Measurements from ENCODE around the gene FAM163B.

FAM163B gene

DNA sequence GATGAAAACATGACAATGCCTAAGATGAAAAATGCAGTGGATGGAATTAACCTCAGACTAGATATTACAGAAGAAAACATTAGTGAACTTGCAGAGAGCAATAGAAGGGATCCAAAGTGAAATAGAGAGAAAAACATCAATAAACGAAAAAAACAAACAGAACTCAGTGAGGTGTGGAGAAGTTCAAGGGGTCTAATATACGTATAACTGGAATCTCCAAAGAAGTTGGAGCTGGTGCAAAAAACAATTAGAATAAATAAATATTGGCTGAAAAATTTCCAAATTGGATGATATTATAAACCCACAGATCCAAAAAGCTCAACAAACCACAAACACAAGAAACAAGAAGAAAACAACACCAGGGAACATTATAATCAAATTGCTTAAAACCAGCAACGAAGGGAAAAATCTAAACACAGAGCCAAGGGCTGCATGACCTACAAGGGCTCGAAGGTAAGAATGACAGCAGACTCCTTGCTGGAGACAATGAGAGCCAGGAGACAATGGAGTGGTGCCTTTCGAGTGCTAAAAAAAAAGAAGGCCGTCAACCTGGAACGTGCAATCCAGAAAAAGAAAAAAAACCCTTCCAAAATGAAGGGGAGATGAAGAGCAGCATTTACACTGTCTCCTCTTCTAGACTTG lies 11.8 kb downstream of the FAM163B start:
- no peak for DNase-seq

DNA sequence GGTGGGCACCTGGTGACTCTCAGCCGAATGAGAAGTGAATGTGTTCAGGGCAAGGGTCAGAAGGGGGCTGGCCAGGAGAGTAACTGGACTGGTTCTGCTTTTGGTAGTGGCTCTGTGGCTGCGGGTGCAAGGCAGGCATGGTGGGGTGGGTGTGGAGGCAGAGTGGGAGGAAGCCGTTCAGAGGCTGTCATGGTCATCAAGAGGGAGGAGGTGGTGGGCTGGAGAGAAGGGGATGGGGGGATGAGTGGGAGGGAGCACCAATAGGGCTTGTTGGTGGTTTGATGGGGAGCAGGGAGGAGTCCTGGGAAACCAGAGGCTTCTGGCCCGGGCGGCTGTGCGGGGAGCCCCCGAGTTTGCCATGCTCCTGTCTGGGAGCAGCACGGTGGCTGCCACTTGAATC lies 13.3 kb downstream of the FAM163B start:
- no peak for DNase-seq

DNA sequence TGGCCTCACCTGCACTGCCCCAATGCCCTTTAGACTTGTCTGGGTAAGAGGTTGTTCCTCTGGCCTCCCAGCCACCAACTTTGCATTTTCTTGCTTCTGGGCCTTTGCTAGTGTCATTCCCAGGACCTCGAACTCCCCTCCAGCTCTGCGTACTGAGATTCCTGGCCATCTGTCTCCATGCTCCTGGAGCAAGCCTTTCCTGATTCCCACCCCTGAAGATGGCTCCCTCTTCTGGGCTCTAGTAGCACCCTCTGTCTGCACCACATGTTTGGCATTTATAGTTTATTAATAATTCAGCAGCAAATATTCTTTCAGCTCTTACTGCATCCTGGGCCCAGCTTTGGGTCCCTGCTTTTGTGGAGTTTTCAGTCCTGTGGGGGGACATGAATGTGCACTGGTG lies 14.9 kb downstream of the FAM163B start:
- DNase-seq = no peak

DNA sequence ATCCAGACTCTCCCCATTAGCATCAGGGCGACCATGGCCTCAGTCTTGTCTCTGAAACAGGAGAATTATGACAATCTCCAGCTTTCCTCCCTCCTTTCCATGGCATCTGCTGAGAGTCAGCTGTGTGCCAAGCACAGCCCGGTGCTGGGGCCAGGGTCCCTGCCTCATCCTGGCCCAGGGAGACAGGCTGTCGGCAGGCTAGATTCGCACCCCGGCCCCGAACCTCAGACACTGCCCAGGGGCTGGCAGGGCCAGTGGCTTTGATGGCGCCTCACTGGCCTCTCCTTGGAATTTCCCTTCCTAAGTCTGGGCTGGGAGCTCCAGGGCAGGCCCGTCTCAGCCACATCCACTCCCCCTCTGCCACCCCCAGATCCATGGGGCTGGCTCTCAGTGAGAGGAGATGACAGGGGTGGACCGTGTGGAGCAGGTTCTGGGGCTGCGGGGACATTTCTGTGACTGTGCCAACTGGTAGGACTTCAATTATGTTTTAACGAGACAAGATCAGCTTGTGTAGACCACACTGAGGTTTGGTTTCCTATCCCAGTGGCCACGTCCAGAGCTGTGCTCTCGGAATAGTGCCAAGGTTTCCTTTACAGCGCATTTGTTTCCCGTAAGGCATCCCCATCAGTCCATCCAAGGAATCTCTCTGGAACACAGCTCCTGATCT lies 15.5 kb downstream of the FAM163B start:
- DNase-seq = no peak

DNA sequence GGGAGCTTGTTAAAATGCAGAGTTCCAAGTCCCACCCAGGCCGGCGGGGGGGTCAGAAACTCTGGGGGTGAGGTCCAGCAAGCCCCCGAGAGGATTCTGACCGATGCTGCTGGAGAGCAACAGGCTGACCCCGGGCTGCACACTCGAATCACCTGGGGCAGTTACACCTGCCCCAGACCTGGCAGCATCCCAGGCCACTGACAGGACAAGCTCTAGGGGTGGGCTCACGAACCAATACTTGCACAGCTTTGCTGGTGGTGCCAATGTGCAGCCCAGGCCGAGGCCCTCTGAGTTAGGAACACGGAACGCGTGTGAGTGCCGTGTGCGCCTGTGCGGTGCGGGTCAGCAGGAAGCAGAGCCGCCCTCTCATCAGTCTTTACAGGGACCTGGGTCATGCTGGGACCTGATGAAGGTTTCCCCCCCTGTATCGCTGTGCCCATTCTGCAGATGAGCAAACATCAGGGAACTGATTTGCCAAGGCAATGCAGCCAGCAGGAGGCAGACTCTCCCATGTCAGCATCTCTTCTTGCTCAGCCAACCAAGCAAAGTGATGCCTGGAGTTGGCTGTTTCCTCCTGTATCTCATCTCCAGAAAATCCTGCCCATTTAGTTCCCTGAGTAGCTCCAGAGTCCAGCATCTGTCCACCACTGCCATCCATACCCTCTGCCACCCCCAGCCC lies 16.3 kb downstream of the FAM163B start:
- no peak for DNase-seq

DNA sequence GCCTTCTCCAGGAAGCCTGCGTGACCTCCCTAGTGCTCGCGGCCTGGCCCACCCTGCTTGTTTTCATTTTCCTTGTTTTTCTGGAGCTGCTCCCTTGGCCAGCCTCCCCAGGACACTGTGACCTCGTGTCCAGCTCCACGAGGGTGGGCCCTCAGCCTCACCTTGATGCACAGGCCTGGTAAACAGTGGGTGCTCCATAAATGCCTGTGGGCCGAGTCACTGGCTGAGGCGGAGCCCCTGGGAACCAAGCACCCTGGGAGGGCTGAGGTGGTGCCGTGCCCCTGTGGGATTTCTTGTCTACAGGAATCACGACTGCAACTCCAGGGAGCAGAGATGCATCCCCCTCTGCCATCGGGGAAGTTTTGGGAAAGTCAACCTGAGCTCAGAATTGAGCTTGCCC lies 17.2 kb downstream of the FAM163B start:
- no peak for DNase-seq

DNA sequence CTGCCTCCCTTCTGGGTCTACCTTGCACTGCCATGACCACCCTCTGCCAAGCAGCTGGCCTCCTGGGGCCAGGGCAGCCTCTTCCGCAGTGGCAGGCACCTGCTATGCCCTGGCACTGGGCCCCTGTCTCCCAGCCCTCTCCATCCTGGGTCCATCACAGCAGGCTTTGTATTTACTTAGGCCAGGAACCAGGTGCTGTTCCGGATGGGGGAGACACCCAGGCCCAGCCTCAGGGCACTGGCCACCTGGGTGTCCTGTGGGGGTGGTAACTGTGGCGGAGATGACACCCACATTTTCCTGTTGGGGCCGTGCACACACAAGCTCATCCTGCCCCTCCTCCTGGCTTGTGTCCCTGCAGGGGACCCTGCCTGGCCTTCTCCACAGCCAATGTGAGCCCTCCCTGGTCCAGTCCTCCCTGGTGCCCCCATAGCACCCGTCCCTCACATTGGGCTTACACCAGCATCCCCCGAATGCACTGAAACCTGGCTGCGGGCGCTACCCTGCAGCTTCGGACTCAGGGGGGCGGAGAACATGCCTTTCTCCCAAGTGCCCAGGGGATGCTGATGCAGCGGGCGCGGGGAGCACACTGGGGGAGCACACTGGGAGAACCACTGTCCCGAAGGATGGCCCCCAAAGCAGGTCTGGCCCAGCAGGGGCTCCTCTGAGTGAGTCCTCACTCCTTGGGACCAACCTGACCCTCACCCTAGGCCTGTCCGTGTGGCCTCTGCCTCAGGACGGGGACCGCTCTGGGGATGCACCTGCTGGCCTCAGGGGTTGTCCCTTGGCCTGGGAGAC lies 17.9 kb downstream of the FAM163B start:
- no peak for DNase-seq

DNA sequence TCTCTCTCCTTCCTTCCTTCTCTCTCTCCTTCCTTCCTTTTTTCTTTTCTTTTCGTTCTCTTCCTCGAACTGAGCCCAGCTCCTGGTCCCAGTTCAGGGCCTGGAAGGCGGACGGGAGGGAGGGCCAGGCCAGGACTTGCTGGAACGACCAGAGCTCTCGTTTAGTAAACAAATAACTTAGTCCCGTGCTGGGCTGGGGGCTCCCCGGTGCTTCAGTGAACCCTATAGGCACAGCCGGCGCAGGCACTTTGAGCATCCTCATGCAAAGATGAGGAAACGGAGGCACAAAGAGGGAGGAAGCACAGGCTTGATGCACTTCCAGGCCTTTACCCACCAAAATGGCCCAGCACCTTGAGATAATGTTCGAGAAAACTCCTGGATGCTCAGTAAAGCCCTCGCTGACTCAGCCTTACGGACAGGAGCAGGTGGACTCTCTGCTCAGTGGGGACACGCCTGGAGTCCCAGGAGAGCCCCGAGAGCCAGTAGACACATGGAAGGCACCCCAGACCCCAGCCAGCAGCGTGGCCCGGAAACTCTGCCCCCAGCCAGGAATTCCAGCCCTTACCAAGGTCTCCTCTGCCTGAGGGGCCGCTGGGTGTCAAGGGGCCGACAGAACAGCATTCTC lies 18.8 kb downstream of the FAM163B start:
- DNase-seq = no peak

DNA sequence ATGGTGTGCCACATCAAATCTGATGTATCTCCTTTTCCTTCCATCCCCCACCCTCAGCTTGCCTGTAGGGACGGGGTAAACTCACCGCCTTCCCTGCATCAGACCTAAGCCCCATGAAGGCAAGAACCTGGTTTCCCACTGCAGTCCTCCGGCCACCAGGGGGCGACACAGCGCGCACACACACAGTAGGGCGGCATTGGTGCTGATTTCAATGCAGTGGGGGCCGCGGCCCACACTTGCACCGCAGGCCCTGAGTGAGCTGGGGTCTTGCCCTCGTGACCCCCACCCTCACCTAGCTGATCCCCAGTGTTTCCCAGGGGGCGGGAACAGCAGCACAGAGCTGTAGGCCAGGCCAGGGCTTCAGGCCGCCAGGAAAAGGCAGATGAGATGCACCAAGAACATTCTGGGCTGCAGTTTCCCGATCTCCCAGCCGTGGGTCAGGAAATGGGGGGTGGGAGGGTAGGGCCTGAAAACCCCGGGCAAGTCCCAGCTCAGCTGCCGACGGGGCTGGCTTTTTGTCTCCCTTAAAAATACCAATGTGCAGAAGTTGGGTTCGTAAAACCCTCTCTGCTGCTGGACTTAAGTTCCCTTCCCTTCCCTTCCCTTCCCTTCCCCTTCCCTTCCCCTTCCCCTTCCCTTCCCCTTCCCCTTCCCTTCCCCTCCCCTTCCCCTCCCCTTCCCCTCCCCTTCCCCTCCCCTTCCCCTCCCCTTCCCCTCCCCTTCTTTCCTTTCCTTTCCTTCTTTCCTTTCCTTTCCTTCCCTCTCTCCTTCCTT lies 19.5 kb downstream of the FAM163B start:
- DNase-seq = no peak

DNA sequence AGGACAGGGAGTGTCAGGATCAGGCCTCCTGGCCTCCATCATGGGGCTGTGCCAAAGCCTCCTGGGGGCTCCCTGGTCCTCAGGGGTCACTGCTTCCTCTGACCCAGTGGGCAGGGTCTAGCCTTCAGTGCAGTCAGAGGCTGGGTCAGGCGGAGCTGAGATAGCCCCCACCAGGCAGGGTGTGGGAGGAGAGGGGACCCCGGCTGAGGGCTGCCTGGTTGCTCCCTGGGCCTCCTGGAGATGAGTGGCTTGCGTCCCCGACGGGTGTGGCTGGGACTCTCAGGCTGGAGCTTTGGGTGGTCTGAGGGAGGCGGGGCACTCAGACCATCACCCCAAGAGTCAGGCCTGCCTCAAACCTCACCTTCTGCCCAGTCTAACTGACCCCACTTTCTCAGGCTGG lies 21.7 kb downstream of the FAM163B start:
- DNase-seq = no peak

DNA sequence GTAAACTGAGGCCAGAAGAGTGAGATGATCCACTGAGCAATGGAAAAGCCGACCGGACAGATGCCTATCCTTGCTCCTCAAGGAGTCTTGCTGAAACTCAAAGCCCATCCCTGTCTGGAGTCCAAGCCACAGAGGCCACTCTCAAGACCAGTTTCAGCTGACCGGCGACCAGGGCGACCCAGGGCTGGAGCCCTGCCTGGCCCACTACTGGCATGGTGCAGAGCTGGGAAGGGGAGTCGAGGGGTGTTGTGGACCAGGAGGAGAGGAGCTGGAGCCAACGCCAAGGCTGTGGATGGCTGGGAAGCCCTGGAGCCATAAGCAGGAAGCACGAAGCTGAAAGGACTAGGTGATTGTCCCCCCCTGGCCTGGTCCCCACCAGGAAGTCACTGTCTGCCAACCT lies 22.1 kb downstream of the FAM163B start:
- DNase-seq = no peak

DNA sequence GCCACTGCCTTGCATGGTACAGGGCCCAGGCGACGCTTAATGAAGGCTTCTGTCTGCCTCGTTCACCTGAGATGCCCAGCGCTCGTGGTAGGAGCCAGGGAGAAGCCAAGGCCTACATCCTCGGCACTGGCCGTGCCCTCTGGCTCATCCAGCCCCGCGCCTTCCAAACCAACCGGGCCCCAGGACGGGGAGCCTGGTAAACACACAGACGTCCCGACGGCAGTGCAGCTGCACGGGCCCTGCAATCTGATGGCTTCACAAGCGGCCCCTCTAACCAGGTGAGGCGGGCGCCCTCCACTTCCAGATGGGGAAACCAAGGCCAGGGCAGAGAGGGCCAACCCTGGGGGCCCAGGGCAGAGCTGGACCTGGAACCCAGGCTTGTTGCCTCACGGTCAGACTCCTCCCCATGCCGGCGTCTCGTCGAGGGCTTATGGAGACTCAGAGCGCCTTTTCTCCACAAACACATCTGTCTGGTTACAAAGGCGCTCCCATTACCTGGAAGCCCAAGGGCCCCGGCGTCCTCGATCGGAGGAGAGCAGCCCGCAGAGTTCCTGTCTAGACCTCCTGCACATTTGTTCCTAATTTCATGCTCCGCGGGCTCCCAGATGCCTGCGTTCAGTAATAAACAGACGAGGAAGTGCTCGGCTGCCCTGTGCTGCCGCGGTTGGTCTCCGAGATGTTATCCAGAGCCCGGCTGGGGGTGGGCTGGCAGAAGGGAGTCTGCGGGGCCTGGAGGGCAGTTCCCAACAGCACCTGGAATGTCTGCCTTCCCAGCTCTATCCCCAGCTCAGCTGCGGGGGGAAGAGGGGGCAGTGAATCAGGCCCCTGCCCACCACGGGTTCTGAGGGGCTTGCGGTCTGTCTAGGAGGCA lies 23.5 kb downstream of the FAM163B start:
- DNase-seq = no peak

DNA sequence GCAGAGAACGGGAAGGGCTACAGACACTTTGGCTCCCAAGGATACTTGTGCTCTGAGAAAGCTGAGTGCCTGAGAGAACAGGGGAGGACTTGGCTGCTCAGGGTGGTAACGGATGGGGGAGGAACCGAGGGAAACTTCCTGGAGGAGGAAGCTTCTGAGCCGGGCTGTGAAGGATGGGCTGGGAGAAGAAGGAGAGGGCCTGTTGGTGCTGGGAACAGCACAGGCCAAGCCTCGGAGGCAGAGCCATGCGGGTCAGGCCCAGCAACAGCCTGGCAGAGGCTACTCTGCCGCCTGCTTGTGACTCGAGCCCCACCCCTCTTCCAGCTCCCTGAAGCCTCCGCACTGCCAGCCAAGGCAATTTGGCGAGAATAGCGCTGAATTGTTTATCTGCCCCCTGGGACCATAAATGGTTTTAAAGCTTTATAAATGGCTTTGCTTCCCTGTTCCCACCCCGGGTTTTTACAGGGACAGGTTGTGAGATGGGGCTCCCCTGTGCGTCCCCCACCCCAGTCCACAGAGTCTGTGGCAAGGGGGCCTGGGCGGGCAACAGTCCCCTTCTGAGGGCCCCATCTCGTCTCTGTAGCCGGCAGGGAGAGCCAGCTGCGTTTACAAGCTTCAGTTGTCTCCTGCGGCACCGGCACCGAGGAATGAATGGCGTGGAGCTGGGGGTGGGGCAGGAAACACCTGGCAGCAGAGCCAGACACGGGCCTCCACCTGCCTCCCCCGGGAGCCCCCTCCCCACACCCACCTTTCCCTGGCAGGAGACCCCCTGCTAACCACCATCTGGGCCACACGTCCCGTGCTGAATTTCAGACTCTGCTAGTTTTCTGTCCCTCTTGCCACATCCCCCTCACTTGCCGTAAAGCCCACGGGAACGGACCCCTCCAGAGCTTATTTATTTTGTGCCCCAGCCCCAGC lies 24.4 kb downstream of the FAM163B start:
- no peak for DNase-seq

DNA sequence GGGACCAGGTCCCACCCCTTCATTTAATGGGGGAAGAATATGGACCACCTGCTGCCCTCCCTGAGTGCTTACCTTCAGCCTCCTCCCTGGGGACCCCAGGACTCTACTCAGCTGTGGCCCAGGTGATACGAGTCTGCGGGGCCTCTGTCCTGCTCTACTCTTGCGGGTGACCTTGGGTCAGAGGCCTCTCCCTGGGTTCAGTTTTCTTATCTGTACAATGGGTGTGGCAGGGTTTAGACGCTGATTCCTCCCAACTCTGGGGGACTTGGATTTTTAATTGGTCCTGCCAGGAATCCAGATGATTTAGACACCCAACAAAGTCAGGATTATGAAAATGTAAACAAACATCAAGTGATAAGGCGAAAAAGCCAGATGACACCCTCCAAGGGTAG lies 25.0 kb downstream of the FAM163B start:
- DNase-seq = no peak

DNA sequence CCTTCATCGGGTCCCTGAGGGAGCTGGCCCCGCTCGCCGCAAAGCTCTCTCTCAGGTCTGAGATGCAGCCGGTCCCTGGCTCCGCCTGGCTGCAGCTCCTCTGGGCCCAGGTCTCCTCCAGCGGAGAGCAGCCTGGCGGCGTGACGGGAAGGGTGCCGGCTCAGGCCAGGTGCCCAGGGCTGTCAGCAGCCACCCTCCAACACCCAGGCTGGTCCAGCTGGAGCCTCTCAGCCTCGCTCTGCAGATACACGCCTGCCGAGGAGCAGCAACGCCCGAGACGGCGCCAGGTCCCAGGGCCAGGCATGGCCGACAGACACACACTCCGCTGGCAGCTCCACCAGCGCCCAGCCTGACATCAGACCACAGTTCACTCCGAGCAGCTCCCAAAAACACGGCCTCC lies 25.6 kb downstream of the FAM163B start:
- DNase-seq = no peak

DNA sequence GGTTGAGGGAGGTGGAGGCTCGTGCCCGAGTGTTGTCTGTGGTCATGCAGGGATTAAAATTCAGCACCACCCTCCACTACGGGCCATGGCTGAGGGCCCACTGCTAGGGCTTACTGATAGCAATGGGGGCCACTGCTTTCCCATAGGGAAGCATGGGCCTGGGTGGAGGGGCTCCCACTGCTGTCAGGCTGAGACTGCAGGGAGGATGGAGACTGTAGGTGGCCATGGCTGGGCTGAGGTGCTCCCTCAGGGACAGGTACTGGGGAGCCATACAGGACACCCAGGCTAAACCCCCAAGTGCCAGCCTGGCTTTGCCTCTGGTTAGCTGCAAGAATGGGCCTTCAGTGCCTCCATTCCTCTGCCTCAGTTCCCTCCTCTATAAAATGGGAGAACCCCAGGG lies 26.1 kb downstream of the FAM163B start:
- DNase-seq = no peak

DNA sequence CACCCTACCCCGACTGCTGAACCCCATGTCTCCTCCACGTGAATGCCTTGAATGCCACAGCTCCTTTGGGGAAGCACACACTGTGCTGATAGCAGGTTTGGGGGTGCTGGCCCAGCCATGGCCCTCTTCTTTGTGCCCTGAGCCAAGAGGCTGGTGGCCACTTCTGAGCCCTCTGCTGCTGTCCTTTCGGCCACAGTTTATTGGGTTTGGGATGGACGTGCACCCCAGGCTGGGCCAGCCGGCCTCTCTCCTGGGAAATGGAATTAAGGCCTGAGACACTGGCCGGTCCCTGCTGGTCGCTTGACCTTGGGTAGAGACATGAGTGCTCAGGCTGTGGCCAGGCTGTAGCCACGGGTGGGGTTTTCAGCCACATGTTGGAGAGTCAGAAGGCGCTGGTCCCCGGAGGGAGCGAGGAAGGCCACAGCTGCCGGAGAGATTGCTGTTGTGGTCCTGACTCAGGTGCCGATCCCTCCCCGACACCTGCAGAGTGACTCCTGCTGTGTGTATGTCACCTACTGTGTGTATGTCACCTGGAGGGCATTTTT lies 26.6 kb downstream of the FAM163B start:
- no peak for DNase-seq

DNA sequence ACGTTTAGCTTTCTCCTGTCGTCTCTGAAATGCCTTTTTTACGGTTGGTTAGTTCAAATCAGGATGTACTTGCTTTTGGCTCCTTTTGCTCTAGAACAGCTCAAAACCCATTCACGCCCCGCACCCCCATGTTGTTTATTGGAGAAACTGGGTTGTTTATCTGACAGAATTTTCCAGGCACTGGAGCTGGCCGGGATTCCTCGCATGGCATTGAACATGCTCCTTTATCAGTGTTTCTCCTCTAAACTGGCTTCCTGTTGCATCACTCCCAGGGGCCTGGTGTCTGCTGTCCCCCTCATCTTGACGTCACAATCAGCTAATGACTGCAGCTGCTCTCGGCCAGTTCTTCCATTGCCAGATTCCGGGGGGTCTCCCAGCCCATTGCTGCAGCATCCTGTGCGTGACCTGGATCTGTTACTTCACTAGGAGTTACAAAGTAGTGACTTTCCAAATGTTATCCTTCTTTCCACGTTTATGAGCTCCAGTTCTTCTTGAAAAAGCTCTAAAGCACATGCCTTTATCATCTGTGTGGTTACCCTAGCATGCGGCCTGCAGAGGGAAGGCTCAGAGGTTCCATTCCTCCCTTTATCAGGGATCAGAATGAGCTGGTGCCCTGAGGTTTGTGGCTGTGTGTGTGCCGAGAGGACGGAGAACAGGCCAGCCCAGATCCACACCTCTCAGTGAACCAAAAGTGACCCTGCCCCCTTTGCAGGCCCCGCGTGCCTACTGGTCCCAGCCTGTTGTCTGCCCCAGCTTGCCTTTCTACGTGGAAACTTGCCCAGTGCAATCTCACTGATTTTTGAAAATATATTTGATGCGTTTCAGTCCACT lies 27.5 kb downstream of the FAM163B start:
- no peak for DNase-seq

DNA sequence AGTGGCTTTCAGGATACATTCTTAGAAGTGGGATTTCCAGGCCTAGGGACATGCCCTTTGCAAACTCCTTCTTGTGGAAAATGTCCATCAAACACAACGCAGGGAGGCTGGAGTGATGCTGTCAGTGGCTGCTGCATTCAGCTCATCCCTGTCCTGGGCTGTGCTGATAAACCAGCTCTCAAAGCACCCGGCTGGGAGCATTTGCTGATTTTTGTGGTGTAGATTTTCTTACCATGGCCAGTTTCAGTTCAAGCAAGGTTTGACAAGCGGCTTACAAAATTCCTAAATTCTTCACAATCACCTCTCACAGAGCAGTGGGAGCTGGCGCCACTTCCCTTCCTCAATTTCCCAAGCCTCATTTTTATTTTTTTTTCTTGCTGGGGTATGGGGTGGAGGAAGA lies 28.2 kb downstream of the FAM163B start:
- no peak for DNase-seq

Measured in bone marrow (tissue), 2 donors.